ENCODE data around the gene XCL1.

XCL1 gene

DNA sequence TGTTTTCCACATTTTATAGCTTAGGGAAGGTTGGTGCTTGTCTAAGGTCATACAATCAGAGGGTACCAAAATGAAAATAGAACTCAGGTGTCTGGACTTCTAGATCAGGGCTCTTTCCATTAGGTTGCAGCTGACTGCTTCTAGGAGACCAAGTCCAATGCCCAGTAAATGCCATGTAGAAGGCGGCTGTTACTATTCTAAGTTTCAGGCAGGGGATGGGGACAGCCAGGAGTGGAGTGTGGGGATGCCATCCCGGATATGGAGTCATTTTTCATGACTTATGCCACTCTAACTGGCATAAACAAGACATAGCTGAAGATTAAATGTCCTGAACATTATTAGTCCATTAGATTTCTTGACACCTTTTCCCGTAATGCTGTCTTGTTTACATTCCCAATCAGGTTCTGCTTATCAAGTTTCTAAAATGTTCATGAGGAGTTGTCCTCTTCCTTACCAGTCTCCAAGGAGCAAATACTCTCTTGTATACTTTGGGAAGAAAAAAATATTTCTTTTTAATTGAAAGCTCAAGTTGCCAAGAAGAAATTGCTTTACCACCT lies 31.5 kb downstream of the XCL1 start:
- no peak for DNase-seq

DNA sequence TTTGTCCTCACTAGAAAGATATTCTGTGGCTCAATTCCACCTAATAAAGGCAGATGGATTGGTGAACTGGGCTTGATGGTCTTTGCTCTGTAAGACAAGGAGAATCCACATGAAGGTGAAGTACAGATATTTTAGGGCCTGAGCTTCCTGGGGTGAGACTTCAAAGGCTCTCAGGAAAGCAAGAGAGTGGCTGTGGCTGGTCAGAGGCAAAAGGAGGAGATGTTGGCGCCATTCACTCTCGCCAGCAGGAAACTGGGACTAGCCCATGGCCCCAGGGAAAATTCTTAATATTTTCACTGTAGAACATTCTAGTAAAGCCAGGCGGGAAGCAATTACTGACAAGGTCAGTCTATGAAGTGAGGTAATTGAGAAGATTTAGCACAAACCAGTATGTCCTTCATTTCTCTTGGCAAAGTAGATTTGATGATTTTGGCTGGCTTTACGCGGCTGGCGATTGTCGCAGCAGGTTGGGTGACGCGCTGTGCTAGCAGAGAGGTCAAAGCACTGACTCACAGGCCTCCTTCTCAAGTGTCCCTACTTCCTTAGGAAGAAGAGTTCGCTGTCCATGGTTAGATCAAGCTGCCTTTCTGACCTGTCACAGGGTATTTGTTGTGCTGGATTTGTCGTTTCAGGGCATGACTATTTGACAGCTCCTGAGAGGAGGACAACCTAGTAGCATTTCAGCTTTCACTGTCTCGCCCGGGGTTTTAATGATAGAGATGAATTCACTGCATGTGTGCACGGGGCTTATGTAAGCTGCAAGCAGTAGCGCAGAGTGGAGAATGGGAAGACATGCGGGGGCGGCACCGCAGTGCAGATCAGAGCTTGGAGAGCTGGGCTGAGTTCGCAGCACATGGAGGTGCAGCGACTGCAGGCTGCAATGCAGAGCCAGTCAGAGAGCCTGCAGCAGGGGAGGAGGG lies 32.7 kb downstream of the XCL1 start:
- no peak for DNase-seq

DNA sequence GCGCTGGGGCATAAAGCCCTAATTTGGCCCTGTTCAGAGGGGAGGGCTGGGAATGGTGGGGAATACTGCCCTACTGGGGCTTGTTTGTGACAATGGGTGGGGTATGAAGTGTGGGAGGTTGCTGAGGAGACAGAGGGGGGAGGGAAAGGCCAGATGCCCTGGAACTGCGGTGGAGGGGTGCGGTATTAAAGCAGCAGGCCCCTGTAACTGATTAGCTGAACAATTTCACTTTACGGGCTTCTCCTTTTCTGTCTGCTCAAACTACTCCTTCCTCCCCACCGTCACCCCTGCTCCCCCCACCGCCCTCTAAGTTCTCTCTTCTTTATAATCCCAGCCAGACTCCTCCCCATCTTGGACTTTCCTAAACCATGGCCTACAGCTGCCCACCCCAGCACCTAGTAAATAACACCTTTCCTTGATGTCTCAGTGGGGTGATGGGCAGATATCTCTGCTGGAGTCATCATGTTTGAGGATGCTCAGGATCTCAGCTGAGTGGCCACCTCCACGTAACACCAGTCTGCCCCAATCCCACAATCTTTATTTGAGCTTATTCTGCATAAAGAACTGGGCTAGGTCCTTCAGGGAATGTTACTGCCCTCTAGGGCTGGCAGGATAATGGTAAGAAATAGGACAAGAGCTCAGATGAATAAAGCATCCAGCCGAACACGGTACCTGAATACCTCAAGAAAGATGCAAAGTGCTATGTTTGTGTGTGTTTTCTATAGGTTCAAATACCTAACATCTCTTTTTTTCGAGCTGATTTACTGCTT lies 33.5 kb downstream of the XCL1 start:
- no peak for DNase-seq

DNA sequence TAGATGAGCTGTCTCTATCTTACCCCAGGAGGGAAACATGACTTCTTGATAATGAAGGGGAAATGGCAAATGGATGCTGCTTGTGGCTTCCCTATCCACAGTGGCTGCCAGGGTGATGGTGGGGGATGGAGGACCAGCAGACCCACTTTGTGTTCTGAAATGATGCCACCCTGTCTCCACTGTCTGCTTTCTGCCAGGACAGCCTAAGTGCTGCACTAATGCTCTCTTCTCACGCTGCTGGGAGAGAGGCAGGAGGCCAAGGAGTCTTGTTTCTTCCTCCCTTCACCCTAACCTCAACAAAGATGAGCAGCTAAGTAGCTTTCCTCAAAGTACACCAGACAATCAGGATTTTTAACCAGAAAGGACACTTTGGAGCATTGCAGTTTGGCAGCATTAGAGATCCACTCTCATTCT lies 36.6 kb downstream of the XCL1 start:
- no peak for DNase-seq

DNA sequence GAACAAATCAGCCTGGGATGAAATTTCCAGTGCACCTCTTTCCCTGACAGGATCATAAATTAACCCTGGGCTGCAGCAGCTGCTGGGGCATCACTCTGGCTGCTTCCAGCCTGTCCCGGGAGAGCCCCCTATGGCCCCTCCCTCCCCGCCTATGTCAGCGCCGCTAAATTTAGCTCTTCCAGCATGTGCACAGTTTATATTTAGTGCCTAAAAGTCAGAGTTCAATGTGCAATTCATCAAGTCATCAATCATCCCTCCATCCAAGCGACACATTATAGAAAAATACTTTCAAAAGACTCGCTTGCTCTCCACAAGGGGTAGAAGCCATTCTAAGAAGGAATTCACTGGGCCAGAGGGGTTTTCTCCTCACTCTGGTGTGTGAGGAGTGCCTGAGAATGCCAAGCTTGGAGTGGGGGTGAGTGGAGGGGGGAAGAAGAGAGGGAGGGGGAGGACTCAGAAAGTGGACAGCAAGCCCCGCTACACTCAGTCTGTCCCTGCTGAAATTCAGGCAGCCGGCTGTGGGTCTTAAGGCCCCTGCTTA lies 37.4 kb downstream of the XCL1 start:
- DNase-seq: peak in 1 of 2 experiments; percentile 47

DNA sequence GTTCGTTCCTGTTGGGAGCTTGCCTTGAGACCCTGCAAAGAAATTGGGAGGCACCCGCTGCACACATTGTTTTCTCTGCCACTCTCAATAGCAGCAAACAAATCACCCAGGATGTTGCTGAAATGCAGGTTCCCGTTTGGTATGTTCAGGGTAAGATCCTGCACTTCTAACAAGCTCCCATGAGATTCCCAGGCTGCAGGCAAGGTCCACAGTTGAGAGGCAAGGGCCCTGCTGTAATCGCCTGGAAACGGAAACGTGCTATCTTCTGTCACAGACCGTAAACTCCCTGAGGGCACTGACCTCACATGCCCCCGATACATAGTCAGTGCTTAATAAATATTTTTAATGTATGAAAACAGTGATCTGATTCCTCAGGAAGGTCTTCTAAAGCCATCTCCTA lies 37.8 kb downstream of the XCL1 start:
- DNase-seq: peak in 1 of 2 experiments; percentile 33

DNA sequence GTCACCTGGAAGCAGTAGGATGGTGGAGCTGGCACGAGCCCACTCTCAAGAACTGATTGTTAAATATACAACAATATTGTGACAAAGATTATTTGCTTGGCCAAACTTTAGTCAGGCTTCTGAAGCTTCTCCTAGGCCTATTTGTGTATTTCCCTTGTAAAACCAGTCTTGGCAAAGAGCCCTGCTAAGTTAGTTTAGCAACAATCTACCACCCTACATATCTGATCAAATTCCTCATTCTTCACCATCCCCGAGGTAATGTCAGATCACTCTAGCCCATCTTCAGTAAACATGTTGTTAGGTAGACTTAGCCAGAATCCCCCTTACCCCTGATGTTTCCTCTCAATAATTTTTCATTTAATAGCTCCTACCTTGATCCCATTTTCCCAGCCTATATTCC lies 39.6 kb downstream of the XCL1 start:
- no peak for DNase-seq

DNA sequence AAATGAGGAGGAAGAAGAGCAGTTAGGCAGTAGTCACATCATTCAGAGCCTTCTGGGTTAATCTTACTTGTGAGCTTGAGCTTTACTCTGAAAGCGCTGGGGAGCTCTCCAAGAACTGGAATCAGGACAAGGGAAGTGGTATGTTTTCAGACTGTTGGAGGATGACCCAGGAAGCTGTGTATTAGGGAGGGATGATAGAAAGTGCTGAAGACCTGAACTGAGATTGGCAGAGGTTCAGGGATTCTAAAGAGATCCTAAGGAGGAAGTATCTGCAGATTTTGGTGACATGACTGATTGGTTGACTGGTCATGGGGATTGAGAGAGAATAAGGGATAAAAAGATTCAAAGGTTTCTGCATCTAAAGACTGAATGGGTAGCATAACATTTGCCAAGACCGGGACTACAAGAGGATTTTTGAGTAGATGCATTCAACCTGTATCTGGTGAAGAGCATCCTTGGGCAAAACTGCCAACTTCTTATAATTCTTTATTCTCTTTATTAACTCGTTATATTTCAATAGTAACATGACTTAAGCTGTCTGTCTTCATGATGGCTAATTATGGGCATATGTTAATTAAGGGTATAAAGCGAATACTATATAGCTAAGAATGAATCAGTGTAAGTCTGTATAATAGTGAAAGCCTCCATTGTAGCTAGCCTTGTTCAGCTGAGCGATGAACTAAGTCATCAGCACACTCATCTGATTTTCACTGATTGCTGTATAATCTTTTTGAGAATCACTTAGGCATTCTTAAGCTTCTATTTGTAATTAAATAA lies 41.8 kb downstream of the XCL1 start:
- DNase-seq: no peak

DNA sequence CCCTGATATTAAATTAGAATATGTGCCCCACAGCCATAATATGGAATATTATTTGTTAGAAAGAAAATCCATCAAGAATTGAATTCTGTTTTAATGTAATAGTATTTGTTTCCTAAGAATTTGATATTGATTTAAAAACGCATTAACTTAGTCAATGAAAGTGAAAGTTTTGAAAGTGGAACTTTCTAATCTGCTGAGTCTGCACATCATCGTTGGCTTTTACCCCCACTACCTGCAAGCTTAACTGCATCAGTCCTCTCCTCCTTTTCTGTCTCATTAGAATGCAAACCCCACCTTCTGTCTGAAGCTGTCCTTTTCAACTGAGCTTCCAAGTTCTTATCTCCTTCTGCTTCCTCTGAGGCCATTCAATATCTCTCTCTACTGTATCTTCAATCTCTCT lies 42.5 kb downstream of the XCL1 start:
- no peak for DNase-seq

DNA sequence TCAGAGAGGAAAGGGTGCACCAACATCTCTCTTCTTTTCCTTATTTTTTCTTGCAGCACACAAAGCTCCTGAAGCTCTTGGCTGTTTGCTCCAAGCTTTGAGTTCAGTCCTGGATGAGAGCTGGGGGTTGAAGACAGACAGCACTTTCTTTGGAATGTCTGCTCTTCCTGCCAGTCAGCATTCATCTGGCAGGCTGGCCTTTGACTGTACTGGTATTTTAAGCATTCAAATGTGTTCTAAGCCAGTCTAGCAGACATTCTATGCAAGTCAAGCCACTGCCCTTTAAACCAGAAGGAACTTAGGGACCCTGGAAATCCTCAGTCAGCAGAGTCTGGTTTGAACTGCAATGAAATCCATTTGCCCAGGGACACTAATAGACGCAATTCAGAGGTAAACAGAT lies 45.0 kb downstream of the XCL1 start:
- DNase-seq: no peak

DNA sequence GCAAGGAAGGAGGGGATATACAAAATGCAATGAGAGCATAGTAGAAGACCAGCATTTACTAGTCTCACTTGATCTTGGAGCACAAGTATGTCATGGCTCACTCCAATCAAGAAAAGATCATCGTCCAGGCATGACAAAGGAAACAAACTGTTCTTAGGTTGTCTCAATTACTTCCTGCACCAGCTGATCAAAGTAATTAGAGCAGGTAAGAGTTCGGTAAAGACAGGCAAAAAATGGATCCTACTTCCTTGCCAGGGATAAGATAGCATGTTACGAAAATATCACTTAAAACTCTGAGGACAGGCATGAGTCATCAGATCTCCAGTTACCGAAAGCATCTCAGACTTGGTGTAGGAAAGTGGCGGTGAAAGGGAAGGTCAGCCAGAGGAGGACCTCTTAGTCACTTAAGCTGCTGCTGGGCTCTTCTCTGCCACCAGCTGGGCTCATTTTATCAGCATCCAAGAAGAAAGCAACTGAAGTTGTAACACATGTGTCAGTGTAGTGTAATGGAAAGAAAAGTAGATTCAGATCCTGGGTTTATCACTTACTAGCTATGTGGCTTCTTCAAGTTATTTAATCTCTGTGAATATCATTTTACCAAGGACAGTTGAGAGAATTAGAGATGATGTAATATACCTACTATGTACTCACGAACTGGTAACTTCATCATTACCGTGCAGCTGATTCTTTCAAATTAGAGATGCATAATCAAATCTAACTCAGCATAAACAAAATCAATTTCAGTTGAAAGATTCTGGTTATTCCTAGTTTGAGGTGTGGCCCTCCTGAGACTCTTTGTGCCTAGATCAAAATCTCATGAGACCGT lies 46.8 kb downstream of the XCL1 start:
- DNase-seq: no peak

DNA sequence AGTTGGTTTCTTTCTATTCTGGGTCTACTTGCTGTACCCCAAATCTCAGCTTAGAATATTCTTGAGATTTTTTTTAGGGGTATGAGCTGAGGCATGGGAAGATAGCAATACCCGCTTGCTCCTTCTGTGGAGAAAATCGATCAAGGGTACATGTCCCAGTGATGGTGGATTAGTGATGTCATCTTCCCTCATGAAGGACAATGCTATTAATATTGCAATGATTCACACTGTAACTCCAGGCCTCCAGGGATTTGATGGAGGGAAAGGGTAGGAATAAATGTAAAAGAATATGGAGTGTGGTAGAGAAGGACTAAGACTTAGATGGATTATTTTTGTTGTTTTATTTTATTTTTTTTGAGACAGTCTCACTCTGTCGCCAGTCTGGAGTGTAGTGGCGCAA lies 47.4 kb downstream of the XCL1 start:
- no peak for DNase-seq

DNA sequence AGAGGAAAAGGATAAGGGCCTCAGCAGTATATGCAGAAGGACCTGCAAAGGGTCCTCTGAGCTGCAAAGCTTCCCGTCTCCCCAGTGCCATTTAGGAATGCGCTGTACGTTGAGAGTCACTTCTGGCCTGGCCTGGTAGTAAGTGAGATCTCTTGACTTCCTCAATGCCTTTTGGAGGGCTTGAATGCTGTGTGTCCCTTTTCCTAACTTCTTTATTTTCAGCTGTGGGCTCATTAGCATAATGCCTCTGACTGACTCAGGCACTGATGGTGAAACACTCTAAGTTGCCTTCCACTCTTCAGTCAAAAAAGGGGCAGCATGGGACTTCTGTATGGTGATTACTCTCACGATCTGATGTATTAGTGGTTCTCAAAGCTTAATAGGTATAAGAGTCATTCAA lies 49.9 kb downstream of the XCL1 start:
- DNase-seq: no peak

DNA sequence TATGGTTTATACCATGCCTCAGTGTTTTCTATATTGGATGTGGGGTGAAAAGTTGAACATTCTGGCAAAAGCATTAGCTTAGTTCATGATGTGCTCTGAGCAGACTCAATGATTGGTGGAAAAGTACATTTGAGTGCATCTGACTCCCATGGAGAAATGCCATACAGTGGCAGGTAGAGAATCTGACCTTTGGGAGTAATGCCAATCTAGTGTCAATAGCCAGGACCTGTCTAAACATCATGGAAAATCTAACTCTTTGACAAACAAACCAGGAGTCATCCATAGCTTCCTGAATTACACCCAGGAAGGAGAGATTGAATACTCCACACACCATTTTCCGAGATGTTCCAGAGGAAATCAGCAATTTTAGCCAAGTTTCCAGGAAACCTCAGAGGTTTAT lies 51.0 kb downstream of the XCL1 start:
- no peak for DNase-seq

DNA sequence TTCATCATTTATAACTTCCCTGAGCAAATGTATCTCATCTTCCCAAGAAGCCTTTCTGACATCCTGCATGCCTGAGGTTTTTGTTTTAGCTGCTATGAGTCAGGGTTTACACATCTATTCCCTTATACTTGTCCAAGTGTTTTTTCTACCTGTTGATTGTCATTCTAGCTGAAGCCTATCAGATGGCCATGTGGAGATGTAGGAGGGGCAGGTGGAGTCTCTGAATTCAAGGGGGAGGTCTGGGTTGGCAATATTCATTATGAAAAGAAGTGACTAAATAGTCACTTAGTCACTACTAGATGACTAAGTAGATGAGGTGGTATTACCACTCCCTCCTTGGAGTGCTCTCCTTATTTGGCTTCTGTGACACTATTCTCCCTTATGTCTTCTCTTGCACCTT lies 52.4 kb downstream of the XCL1 start:
- no peak for DNase-seq

DNA sequence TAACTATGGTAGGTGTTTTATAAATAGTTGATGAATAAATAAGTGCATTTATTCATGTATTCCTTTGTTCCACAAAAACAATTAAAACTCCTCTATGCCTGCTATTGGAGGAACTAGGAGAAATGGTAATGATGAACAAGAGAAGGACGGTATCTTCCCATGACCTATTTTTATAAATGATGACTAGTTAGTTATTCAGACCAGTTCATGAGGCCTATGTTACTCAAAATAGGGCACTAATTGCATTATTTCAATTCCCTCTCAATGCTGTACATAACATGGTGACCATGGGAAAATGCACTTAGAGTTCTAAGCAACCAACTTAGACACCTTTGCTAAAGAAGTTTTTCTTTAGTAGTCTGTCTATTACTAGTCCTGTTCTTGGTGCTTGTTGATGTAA lies 53.1 kb downstream of the XCL1 start:
- DNase-seq: no peak
